CD14-positive monocyte (primary cell): ENCODE results near the gene RAB20. TPM values are rescaled to one million over a fixed set of nuclear protein-coding genes. Genes with fewer than 3 reads are reported as not detected.

Source experiments
- DNase-seq, 3 donors: peaks; one replicate each; pipeline ENCODE4 v3.0.0-alpha.2; 2011 to 2022
- H2AFZ ChIP-seq: 2 replicates; pipeline ENCODE4 v1.6.0; 2012; ENCODE audit warnings: mild to moderate bottlenecking, low read depth, low read length, inconsistent platforms; ENCODE audit not compliant: insufficient read depth, poor library complexity, severe bottlenecking
- H3K27ac ChIP-seq, 2 donors: 1 replicate in 1 of 2; 2 replicates in 1 of 2; pipeline ENCODE4 v1.5.1; 2012 to 2013; ENCODE audit warnings: low read length in 2 of 2, control low read depth in 1 of 2, inconsistent platforms in 1 of 2, low read depth in 1 of 2, mild to moderate bottlenecking in 1 of 2
- H3K27me3 ChIP-seq, 2 donors: one replicate each; pipeline versions ENCODE4 v1.6.0 to v1.6.1; 2011 to 2013; ENCODE audit warnings: low read length in 2 of 2; ENCODE audit not compliant: control insufficient read depth in 2 of 2, insufficient read depth in 2 of 2
- H3K36me3 ChIP-seq, 2 donors: replicated peaks in 1 of 2; 1 replicate in 1 of 2; 2 replicates in 1 of 2; pipeline versions ENCODE4 v1.5.1 to v1.6.1; 2012 to 2013; ENCODE audit warnings: low read length in 2 of 2, control low read depth in 1 of 2, inconsistent platforms in 1 of 2, mild to moderate bottlenecking in 1 of 2; ENCODE audit not compliant: insufficient read depth in 2 of 2, control insufficient read depth in 1 of 2
- H3K4me1 ChIP-seq, 2 donors: 1 replicate in 1 of 2; 2 replicates in 1 of 2; pipeline versions ENCODE4 v1.5.1 to v1.6.1; 2012 to 2013; ENCODE audit warnings: low read length in 2 of 2, control low read depth in 1 of 2, inconsistent platforms in 1 of 2, mild to moderate bottlenecking in 1 of 2, moderate library complexity in 1 of 2; ENCODE audit not compliant: insufficient read depth in 2 of 2, control insufficient read depth in 1 of 2
- H3K4me2 ChIP-seq: replicated peaks from 2 replicates; pipeline ENCODE3; 2012; ENCODE audit warnings: low read length, moderate library complexity, mild to moderate bottlenecking; ENCODE audit not compliant: poor library complexity, severe bottlenecking; ENCODE audit errors: extremely low read depth
- H3K4me3 ChIP-seq, 3 experiments: fragments of 200-600 bp in 1 of 3; sonication (generic) in 1 of 3; replicated peaks in 1 of 3; 1 replicate in 2 of 3; 2 replicates in 1 of 3; pipeline ENCODE4 v1.5.1; 2011 to 2013; ENCODE audit warnings: low read length in 3 of 3, mild to moderate bottlenecking in 3 of 3, control low read depth in 2 of 3, low read depth in 2 of 3, inconsistent platforms in 1 of 3, moderate library complexity in 1 of 3
- H3K79me2 ChIP-seq: 2 replicates; pipeline ENCODE4 v1.6.0; 2012; ENCODE audit warnings: mild to moderate bottlenecking, control low read depth, inconsistent platforms, low read length, moderate library complexity; ENCODE audit not compliant: insufficient read depth
- H3K9ac ChIP-seq: 2 replicates; pipeline ENCODE4 v1.6.0; 2017; ENCODE audit warnings: low read length, mild to moderate bottlenecking; ENCODE audit not compliant: insufficient read depth, poor library complexity, severe bottlenecking
- H3K9me3 ChIP-seq, 2 donors: replicated peaks in 1 of 2; 1 replicate in 1 of 2; 2 replicates in 1 of 2; pipeline versions ENCODE4 v1.5.1 to v1.6.1; 2012 to 2013; ENCODE audit warnings: low read length in 2 of 2, control low read depth in 1 of 2; ENCODE audit not compliant: control insufficient read depth in 1 of 2, insufficient read depth in 1 of 2
- H4K20me1 ChIP-seq: 2 replicates; pipeline ENCODE4 v1.6.0; 2012; ENCODE audit warnings: mild to moderate bottlenecking, low read length, control low read depth, moderate library complexity; ENCODE audit not compliant: insufficient read depth
- H3K27ac Mint-ChIP-seq, 7 donors: one replicate each; pipeline ENCODE4 v1.8.0; 2020; ENCODE audit warnings: mild to moderate bottlenecking in 7 of 7, mixed read lengths in 7 of 7, moderate library complexity in 6 of 7, inconsistent platforms in 2 of 7
- H3K27me3 Mint-ChIP-seq, 3 donors: one replicate each; pipeline ENCODE4 v1.8.0; 2021 to 2022; ENCODE audit warnings: low read depth in 3 of 3, mild to moderate bottlenecking in 3 of 3, mixed read lengths in 3 of 3, moderate library complexity in 3 of 3, inconsistent platforms in 1 of 3
- H3K36me3 Mint-ChIP-seq, 2 donors: one replicate each; pipeline ENCODE4 v1.8.0; 2020; ENCODE audit warnings: mixed read lengths in 2 of 2, inconsistent platforms in 1 of 2, mild to moderate bottlenecking in 1 of 2
- H3K4me1 Mint-ChIP-seq: one replicate; pipeline ENCODE4 v1.8.0; 2020; ENCODE audit warnings: mild to moderate bottlenecking, mixed read lengths
- H3K4me3 Mint-ChIP-seq, 2 donors: one replicate each; pipeline ENCODE4 v1.8.0; 2020; ENCODE audit warnings: mild to moderate bottlenecking in 2 of 2, mixed read lengths in 2 of 2, moderate library complexity in 1 of 2
- H3K9me3 Mint-ChIP-seq, 7 donors: one replicate each; pipeline ENCODE4 v1.8.0; 2020 to 2022; ENCODE audit warnings: mixed read lengths in 7 of 7, mild to moderate bottlenecking in 6 of 7, moderate library complexity in 6 of 7, inconsistent platforms in 2 of 7
- CTCF ChIP-seq: fragments of 200-600 bp; IDR thresholded peaks from one replicate; pipeline ENCODE4 v1.8.0; 2022; ENCODE audit warnings: antibody characterized with exemption, mild to moderate bottlenecking
- WGBS: methylation state at CpG from one replicate; pipeline ENCODE4 v1.1.5; 2013; ENCODE audit warnings: missing lambda C conversion rate; ENCODE audit not compliant: insufficient coverage; 5-methylcytosine and 5-hydroxymethylcytosine counted together
- intact Hi-C, 2 donors: fragments of 100-400 bp; cut with micrococcal nuclease; formaldehyde crosslinking; loops; one replicate each; pipeline versions ENCODE4 v1.15.0 to v1.15.1; 2023
- polyA plus RNA-seq, 3 donors: library from polyadenylated mRNA; depleted of rRNA in 1 of 3; unstranded in 2 of 3; stranded (reverse) in 1 of 3; fragments of 300-500 nt in 2 of 3; fragments of >200 nt in 1 of 3; fragmentation: Illumina TruSeq in 2 of 3; gene quantifications; 1 replicate in 2 of 3; 2 replicates in 1 of 3; pipeline ENCODE4 v1.2.3, GENCODE V29; 2012 to 2021

Gene RAB20
- polyA plus RNA-seq, 3 donors: 37.8 to 77.5 (median 43.1) TPM

GRCh38 chr13:110560601-110561343 lies 750 bp downstream of the RAB20 start:
- Histone ChIP-seq H3K4me1 (peaks cover 36 to 71% of the 10 kb centered on the region in 2 donors), H3K27ac (peak overlapping the region; percentile 84 to 87), H2AFZ (peak overlapping the region; percentile 46), H3K9me3 (no peaks in the 10 kb centered on the region), H3K79me2 (peaks cover 77% of the 10 kb centered on the region), H3K9ac (peak overlapping the region; percentile 85), H4K20me1 (peaks cover 56% of the 10 kb centered on the region), H3K4me2 (peak overlapping the region; percentile 83), H3K4me3 (peak overlapping the region; percentile 71 to 93 (median 89)), H3K27me3 (no peaks in the 10 kb centered on the region), H3K36me3 (peaks cover 5 to 22% of the 10 kb centered on the region in 2 donors)
- peak overlapping the region; percentile 99 for H3K4me3 Mint-ChIP-seq
- under 1% methylated on average over 26 of the region's 29 CpGs for WGBS
- H3K27ac Mint-ChIP-seq: peak overlapping the region; percentile 88 to 97 (median 93)
- intact Hi-C loops: loop anchor here (5.0 to 10.0 kb wide), 4 partner anchors 38 to 154 kb away; partner anchors contain the start of gene ING1 (in 1 of the 2)
- peaks cover 0 to 3% (median 1%) of the 10 kb centered on the region in 3 donors for H3K27me3 Mint-ChIP-seq
- peaks cover 0 to 2% (median 0%) of the 10 kb centered on the region in 7 donors for H3K9me3 Mint-ChIP-seq
- H3K36me3 Mint-ChIP-seq: peaks cover 30 to 39% of the 10 kb centered on the region in 2 donors
- peaks cover 65% of the 10 kb centered on the region for H3K4me1 Mint-ChIP-seq
- DNase-seq: peak; percentile 22 to 67 (median 27)
- no peak for TF ChIP-seq CTCF

- Histone ChIP-seq H3K9ac (no peak overlapping the region), H4K20me1 (peaks cover 64% of the 10 kb centered on the region), H3K4me3 (peak overlapping the region; percentile 21 to 93 (median 71)), H3K27me3 (no peaks in the 10 kb centered on the region), H3K9me3 (no peaks in the 10 kb centered on the region), H3K4me1 (peaks cover 42 to 79% of the 10 kb centered on the region in 2 donors), H3K79me2 (peaks cover 85% of the 10 kb centered on the region), H3K36me3 (peaks cover 7 to 26% of the 10 kb centered on the region in 2 donors), H3K4me2 (peak overlapping the region; percentile 83), H3K27ac (peak overlapping the region; percentile 15 to 46), H2AFZ (no peak overlapping the region)
- TF ChIP-seq CTCF: no peak
- peak overlapping the region in 6 of 7 donors; percentile 57 to 97 (median 74) for H3K27ac Mint-ChIP-seq
- peaks cover 35 to 44% of the 10 kb centered on the region in 2 donors for H3K36me3 Mint-ChIP-seq
- no peak for DNase-seq
- peaks cover 0 to 4% (median 1%) of the 10 kb centered on the region in 3 donors for H3K27me3 Mint-ChIP-seq
- H3K9me3 Mint-ChIP-seq: peaks cover 0 to 2% (median 0%) of the 10 kb centered on the region in 7 donors
- H3K4me1 Mint-ChIP-seq: peaks cover 71% of the 10 kb centered on the region
- 93% methylated on average over 4 of the region's 6 CpGs for WGBS
- H3K4me3 Mint-ChIP-seq: peak overlapping the region; percentile 99
- intact Hi-C loops: loop anchor here (5.0 to 10.0 kb wide), 4 partner anchors 38 to 155 kb away; partner anchors contain the start of gene ING1 (in 1 of the 2)
These were observed 1.5 kb downstream of the RAB20 start for GRCh38 chr13:110559986-110560385.
